Right ventricle myocardium superior (tissue), 1 donor: ENCODE measurements around the gene AKAP12. TPM values are rescaled to one million over a fixed set of nuclear protein-coding genes. Genes with fewer than 3 reads are reported as not detected.
A peak's percentile ranks its signal among the peaks of the same experiment; 100 is the strongest.

Experiments
- ATAC-seq: fragments of 200-7000 bp; cut with Tn5 transposase; one replicate; pipeline ENCODE4 v1.9.1; 2020; ENCODE audit warnings: mild to moderate bottlenecking; ENCODE audit not compliant: poor library complexity
- DNase-seq: peaks from one replicate; pipeline ENCODE4 v3.0.0-alpha.2; 2020
- intact Hi-C: fragments of 100-400 bp; cut with DNase I; formaldehyde crosslinking; loops from one replicate; pipeline ENCODE4 v1.11.2; 2022
- total RNA-seq: library from RNA; stranded (reverse); fragmentation: NEBNext Ultra II Directional; extraction: Animal tissue kit (Norgen Biotek cat#: 25700); gene quantifications from one replicate; pipeline ENCODE4 v1.2.1, GENCODE V29; 2021
- donor health status: DM: no; HTN: yes; CAD: no; lungs with severe emphysema.

The AKAP12 gene
- total RNA-seq, 1 donor from 2014 or later = 13.9 TPM

GRCh38 chr6:151269321-151269995 lies 29.7 kb downstream of the AKAP12 start:
- ATAC-seq (peak; percentile 67), DNase-seq (no peak)
- intact Hi-C loops = no loop called here

- intact Hi-C loops = no loop called here
- no peak for DNase-seq
- ATAC-seq = no peak
Measured at GRCh38 chr6:151275121-151275520, 35.4 kb downstream of the AKAP12 start.

GRCh38 chr6:151275566-151275965 lies 35.8 kb downstream of the AKAP12 start:
- intact Hi-C loops = no loop called here
- no peak for ATAC-seq
- DNase-seq = no peak

GRCh38 chr6:151276112-151276740 lies 36.5 kb downstream of the AKAP12 start:
- intact Hi-C loops = no loop called here
- peak; percentile 68 for DNase-seq
- peak; percentile 88 for ATAC-seq

GRCh38 chr6:151279891-151280290 lies 40.1 kb downstream of the AKAP12 start:
- ATAC-seq = no peak
- intact Hi-C loops = no loop called here
- DNase-seq = no peak

GRCh38 chr6:151280859-151281258 lies 41.1 kb downstream of the AKAP12 start:
- intact Hi-C loops = no loop called here
- ATAC-seq (no peak), DNase-seq (no peak)

GRCh38 chr6:151284012-151284411 lies 44.2 kb downstream of the AKAP12 start:
- ATAC-seq (no peak), DNase-seq (no peak)
- intact Hi-C loops = no loop called here

GRCh38 chr6:151284548-151285017 lies 44.8 kb downstream of the AKAP12 start:
- DNase-seq = no peak
- intact Hi-C loops = no loop called here
- no peak for ATAC-seq

GRCh38 chr6:151285122-151285521 lies 45.4 kb downstream of the AKAP12 start:
- DNase-seq = no peak
- ATAC-seq = peak; percentile 51
- intact Hi-C loops = no loop called here

- intact Hi-C loops = no loop called here
- ATAC-seq (no peak), DNase-seq (no peak)
Measured at GRCh38 chr6:151286214-151286613, 46.4 kb downstream of the AKAP12 start.

GRCh38 chr6:151288712-151289398 lies 49.1 kb downstream of the AKAP12 start:
- intact Hi-C loops = no loop called here
- ATAC-seq = no peak
- no peak for DNase-seq

GRCh38 chr6:151289399-151290007 lies 49.7 kb downstream of the AKAP12 start:
- ATAC-seq = no peak
- no peak for DNase-seq
- intact Hi-C loops = no loop called here

- peak; percentile 79 for ATAC-seq
- intact Hi-C loops = no loop called here
- DNase-seq = peak; percentile 61
Measured at GRCh38 chr6:151290877-151291721, 51.3 kb downstream of the AKAP12 start.

- peak; percentile 28 for ATAC-seq
- intact Hi-C loops = no loop called here
- DNase-seq = no peak
Measured at GRCh38 chr6:151291722-151292059, 51.9 kb downstream of the AKAP12 start.

- DNase-seq (no peak), ATAC-seq (peak; percentile 26)
- intact Hi-C loops = no loop called here
Measured at GRCh38 chr6:151292974-151293687, 53.4 kb downstream of the AKAP12 start.

- intact Hi-C loops = no loop called here
- ATAC-seq (no peak), DNase-seq (no peak)
Measured at GRCh38 chr6:151293688-151294016, 53.9 kb downstream of the AKAP12 start.

GRCh38 chr6:151294561-151295101 lies 54.9 kb downstream of the AKAP12 start:
- DNase-seq (no peak), ATAC-seq (no peak)
- intact Hi-C loops = no loop called here

GRCh38 chr6:151297886-151298285 lies 58.1 kb downstream of the AKAP12 start:
- DNase-seq = no peak
- intact Hi-C loops = no loop called here
- ATAC-seq = no peak
